ENCODE measurements around the gene HTR3D. TPM values are rescaled to one million over a fixed set of nuclear protein-coding genes. Genes with fewer than 3 reads are reported as not detected.

Gene HTR3D
- total RNA-seq, 1 experiment from 2014 or later = not detected

- Histone ChIP-seq H3K27me3 (ENCODE audit: insufficient read depth, low read length) (no peaks in the 10 kb centered on the region), H2AFZ (ENCODE audit: low read depth, low read length, poor library complexity, severe bottlenecking) (no peak overlapping the region), H3K4me1 (ENCODE audit: control insufficient read depth in 1 of 2, insufficient read depth in 2 of 2, low read length in 2 of 2) (no peaks in the 10 kb centered on the region), H4K20me1 (ENCODE audit: insufficient read depth) (no peaks in the 10 kb centered on the region), H3K9me3 (ENCODE audit: control insufficient read depth in 1 of 2, insufficient read depth in 1 of 2, low read depth in 1 of 2, low read length in 2 of 2) (no peaks in the 10 kb centered on the region), H3K9me2 (ENCODE audit: insufficient read depth) (no peaks in the 10 kb centered on the region), H3K9ac (ENCODE audit: low read length) (no peak overlapping the region), H3K36me3 (ENCODE audit: control insufficient read depth in 1 of 2, insufficient read depth in 2 of 2, low read length in 2 of 2) (no peaks in the 10 kb centered on the region), H3K79me2 (ENCODE audit: insufficient read depth, low read length) (no peaks in the 10 kb centered on the region), H3K27ac (ENCODE audit: low read depth, low read length) (no peak overlapping the region), H3K4me2 (ENCODE audit: low read length) (no peak overlapping the region), H3K4me3 (replicated peaks in 1 of 2; ENCODE audit: low read depth in 1 of 2, low read length in 2 of 2) (no peak overlapping the region)
- no peak for DNase-seq (ENCODE audit: low read depth, low spot score)
- ChIA-PET CTCF (no interaction called here), RAD21 (ENCODE audit: low non-redundant PET in 1 of 2, low total read pairs in 2 of 2, uncharacterized antibody in 2 of 2, unreplicated experiment in 2 of 2) (no interaction called here), POLR2A (no interaction called here)
- no peak for TF ChIP-seq JUND (IDR thresholded peaks at IDR 0.05)
- no peak for TF ChIP-seq CEBPB (IDR thresholded peaks at IDR 0.05; ENCODE audit: low read depth)
- no peak for TF ChIP-seq EGR1 (IDR thresholded peaks at IDR 0.05; ENCODE audit: low read depth)
- TF ChIP-seq CBX3 (IDR thresholded peaks at IDR 0.05; ENCODE audit: low read depth) = no peak
- no peak for TF ChIP-seq SRF (IDR thresholded peaks at IDR 0.05; ENCODE audit: low read depth)
- no peak for TF ChIP-seq REST (IDR thresholded peaks at IDR 0.05; ENCODE audit: low read depth)
- no peak for TF ChIP-seq ZFX (IDR thresholded peaks at IDR 0.05)
- no peak for TF ChIP-seq POLR2AphosphoS5 (IDR thresholded peaks at IDR 0.05; ENCODE audit: low read depth, low read length)
- TF ChIP-seq MAX (IDR thresholded peaks at IDR 0.05) = no peak
- TF ChIP-seq ZBTB33 (IDR thresholded peaks at IDR 0.05; ENCODE audit: extremely low read depth, insufficient replicate concordance, low read length) = no peak
- no peak for TF ChIP-seq RAD21 (IDR thresholded peaks at IDR 0.05; ENCODE audit: low read depth)
- TF ChIP-seq ATF3 (IDR thresholded peaks at IDR 0.05) = no peak
- no peak for TF ChIP-seq ELF1 (IDR thresholded peaks at IDR 0.05; ENCODE audit: borderline replicate concordance, low read depth)
- no peak for TF ChIP-seq EZH2phosphoT487 (IDR thresholded peaks at IDR 0.05; ENCODE audit: borderline replicate concordance)
- TF ChIP-seq CTCF (IDR thresholded peaks at IDR 0.05 in 2 of 3, conservative IDR thresholded peaks at IDR 0.05 in 1 of 3; ENCODE audit: borderline replicate concordance in 1 of 3, insufficient read depth in 1 of 3, low read depth in 2 of 3, low read length in 2 of 3) = no peak
- no peak for TF ChIP-seq ZNF274 (IDR thresholded peaks at IDR 0.05; ENCODE audit: low read depth, low read length)
- no peak for TF ChIP-seq SP1 (IDR thresholded peaks at IDR 0.05; ENCODE audit: low read depth)
- 0 out of 2 replicates have a peak, but pooled peaks have one; percentile 44 for ATAC-seq
- BruUV-seq (replicated peaks) = no TSS peak
- intact Hi-C loops (cut with micrococcal nuclease) = no loop called here
These were observed 46.3 kb downstream of the HTR3D start for GRCh38 chr3:184077881-184078280.

Measured in HCT116 (cell line).